Astrocyte of the spinal cord (primary cell): ENCODE data around the gene EIF5A.
A peak's percentile ranks its signal among the peaks of the same experiment; 100 is the strongest.

Source experiments
- DNase-seq: peaks from one replicate; pipeline ENCODE4 v3.0.0; 2011; ENCODE audit warnings: low read depth, low spot score
- H3K4me3 ChIP-seq: 2 replicates; pipeline ENCODE4 v1.5.1; 2011; ENCODE audit warnings: low read depth, mild to moderate bottlenecking, low read length, moderate library complexity
- in situ Hi-C: cut with HindIII; loops from 2 replicates; pipeline ENCODE4 v1.10.0; 2017; ENCODE audit warnings: low sequenced_read_pairs
- TF ChIP-seq, protein P1 (sequence below): IDR thresholded peaks from 2 replicates; pipeline ENCODE4 v1.5.1; 2012; ENCODE audit warnings: low read depth, mild to moderate bottlenecking, low read length, inconsistent platforms

The EIF5A gene

DNA sequence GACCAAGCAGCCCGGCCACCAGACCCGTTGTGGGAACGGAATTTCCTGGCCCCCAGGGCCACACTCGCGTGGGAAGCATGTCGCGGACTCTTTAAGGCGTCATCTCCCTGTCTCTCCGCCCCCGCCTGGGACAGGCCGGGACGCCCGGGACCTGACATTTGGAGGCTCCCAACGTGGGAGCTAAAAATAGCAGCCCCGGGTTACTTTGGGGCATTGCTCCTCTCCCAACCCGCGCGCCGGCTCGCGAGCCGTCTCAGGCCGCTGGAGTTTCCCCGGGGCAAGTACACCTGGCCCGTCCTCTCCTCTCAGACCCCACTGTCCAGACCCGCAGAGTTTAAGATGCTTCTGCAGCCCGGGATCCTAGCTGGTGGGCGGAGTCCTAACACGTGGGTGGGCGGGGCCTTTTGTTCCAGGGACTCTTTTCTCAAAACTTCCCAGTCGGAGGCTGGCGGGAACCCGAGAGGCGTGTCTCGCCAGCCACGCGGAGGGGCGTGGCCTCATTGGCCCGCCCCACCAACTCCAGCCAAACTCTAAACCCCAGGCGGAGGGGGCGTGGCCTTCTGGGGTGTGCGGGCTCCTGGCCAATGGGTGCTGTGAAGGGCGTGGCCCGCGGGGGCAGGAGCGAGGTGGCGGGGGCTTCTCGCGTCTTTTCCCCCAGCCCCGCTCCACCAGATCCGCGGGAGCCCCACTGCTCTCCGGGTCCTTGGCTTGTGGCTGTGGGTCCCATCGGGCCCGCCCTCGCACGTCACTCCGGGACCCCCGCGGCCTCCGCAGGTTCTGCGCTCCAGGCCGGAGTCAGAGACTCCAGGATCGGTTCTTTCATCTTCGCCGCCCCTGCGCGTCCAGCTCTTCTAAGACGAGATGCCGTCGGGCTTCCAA is 26.1 kb upstream of the EIF5A start, which contains the start of gene SLC2A4:
Gene SLC2A4, plus strand, starts transcription at position 645 of the 879 bp plus-strand sequence. Its CDS starts 217 bp downstream, at position 862.
- peak within 1 kb of the TSS; percentile 36 for H3K4me3 ChIP-seq
- TF ChIP-seq, protein P1, sequence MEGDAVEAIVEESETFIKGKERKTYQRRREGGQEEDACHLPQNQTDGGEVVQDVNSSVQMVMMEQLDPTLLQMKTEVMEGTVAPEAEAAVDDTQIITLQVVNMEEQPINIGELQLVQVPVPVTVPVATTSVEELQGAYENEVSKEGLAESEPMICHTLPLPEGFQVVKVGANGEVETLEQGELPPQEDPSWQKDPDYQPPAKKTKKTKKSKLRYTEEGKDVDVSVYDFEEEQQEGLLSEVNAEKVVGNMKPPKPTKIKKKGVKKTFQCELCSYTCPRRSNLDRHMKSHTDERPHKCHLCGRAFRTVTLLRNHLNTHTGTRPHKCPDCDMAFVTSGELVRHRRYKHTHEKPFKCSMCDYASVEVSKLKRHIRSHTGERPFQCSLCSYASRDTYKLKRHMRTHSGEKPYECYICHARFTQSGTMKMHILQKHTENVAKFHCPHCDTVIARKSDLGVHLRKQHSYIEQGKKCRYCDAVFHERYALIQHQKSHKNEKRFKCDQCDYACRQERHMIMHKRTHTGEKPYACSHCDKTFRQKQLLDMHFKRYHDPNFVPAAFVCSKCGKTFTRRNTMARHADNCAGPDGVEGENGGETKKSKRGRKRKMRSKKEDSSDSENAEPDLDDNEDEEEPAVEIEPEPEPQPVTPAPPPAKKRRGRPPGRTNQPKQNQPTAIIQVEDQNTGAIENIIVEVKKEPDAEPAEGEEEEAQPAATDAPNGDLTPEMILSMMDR, result no peak
- in situ Hi-C loops, result no loop called here
- peak; percentile 93 for DNase-seq

GRCh38 chr17:7281953-7282751 is 25.3 kb upstream of the EIF5A start:
- in situ Hi-C loops, result no loop called here
- TF ChIP-seq, protein P1, result no peak
- H3K4me3 ChIP-seq, result peak overlapping the region; percentile 36
- DNase-seq, result no peak

DNA sequence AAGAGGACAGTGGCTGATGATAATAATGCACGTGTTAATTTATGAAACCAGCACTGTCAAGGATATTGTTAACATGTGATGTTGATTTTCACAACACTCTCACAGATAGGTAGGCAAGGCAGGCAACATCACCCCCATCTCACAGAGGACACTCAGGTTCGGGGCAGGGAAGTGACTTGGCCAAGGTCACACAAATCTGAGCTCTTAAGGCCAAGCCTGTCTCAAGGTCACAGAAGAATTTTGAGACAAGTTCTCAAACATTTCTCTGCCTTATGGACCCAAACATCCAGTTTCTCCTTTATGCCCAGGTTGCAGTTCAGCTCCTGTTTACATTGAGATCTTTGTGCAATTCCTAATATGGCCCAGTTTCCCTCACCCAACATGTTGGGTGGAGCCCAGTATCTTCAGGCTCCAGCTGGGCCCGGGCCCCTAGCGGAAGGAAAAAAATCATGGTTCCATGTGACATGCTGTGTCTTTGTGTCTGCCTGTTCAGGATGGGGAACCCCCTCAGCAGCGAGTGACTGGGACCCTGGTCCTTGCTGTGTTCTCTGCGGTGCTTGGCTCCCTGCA is 24.6 kb upstream of the EIF5A start:
- DNase-seq, result no peak
- TF ChIP-seq, protein P1, result no peak
- H3K4me3 ChIP-seq, result no peak overlapping the region
- in situ Hi-C loops, result no loop called here

GRCh38 chr17:7283471-7284216 is 23.8 kb upstream of the EIF5A start:
- TF ChIP-seq, protein P1, result no peak
- in situ Hi-C loops, result no loop called here
- DNase-seq, result no peak
- H3K4me3 ChIP-seq, result no peak overlapping the region

GRCh38 chr17:7284911-7285310 is 22.5 kb upstream of the EIF5A start:
- H3K4me3 ChIP-seq, result no peak overlapping the region
- TF ChIP-seq, protein P1, result no peak
- no peak for DNase-seq
- in situ Hi-C loops, result no loop called here

GRCh38 chr17:7285679-7286078 is 21.7 kb upstream of the EIF5A start:
- DNase-seq, result no peak
- H3K4me3 ChIP-seq, result no peak overlapping the region
- in situ Hi-C loops, result no loop called here
- TF ChIP-seq, protein P1, result no peak
